Mucosa of stomach (tissue), 1 donor: ENCODE data around the gene EPHA8.

Experiments used
- H3K27me3 ChIP-seq: one replicate; pipeline ENCODE4 v1.7.0; 2013; ENCODE audit warnings: mild to moderate bottlenecking, low read length; ENCODE audit not compliant: control insufficient read depth, insufficient read depth
- H3K36me3 ChIP-seq: one replicate; pipeline ENCODE4 v1.7.0; 2013; ENCODE audit warnings: low read length; ENCODE audit not compliant: control insufficient read depth, insufficient read depth
- H3K4me1 ChIP-seq: one replicate; pipeline ENCODE4 v1.7.0; 2013; ENCODE audit warnings: mild to moderate bottlenecking, low read length; ENCODE audit not compliant: control insufficient read depth, insufficient read depth
- H3K4me3 ChIP-seq: one replicate; pipeline ENCODE4 v1.7.0; 2013; ENCODE audit warnings: low read length
- H3K9ac ChIP-seq: one replicate; pipeline ENCODE4 v1.7.0; 2013; ENCODE audit warnings: mild to moderate bottlenecking, low read length, moderate library complexity
- H3K9me3 ChIP-seq: one replicate; pipeline ENCODE4 v1.7.0; 2013; ENCODE audit warnings: mild to moderate bottlenecking, low read length, moderate library complexity; ENCODE audit not compliant: control insufficient read depth
- donor health status: Pancreatic carcinoma.

EPHA8 gene

DNA sequence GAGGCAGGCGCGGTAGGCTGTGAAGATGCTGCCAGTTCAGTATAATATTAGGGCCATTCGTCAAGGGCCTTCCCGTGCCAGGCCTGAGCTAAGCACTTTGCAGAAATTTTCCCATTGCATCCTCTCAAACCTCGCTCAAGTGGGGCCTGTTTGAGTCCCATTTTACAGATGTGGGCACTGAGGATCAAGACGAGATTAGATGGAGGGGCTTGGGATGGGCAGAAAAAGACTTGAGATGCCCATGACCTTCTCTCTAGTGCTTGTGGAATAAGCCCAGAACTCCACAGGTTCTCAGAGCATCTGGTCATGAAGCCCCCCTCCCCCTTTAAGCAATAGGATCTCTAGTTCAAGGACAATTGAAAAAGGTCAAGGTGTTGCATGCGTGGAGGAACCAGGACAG is 9.9 kb downstream of the EPHA8 start:
- H3K27me3 ChIP-seq, result peaks cover 14% of the 10 kb centered on the region

DNA sequence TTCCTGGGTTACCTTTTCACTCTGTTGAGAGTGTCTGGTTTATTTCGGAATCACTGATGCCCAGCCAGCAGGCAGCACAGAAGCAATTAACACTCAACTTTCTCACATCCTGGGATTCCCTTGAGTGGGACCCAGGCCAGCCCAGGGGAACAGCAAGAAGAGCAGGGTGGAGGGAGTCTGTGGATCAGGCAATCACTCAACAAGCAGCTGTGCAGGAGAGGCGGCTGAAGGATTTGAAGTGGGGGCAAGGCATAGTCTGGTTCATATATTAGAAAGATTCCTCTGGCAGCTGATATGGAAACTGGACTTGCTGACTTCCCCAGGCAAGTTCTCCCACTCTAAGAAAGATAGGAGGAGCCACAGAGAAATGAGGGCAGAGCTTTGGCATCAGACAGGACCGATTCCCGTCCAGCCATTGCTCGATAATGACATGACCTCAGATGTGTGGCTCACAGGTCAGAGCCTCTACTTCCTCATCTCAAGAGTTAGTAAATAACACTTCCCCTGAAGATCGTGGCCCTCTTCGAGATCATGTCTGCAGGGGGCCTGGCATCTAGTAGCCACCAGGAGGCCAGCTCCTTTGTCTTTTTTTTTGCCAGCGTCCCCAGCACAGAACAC is 12.4 kb downstream of the EPHA8 start:
- peaks cover 14% of the 10 kb centered on the region for H3K27me3 ChIP-seq
- H3K36me3 ChIP-seq, result no peaks in the 10 kb centered on the region
- no peak overlapping the region for H3K9ac ChIP-seq
- no peaks in the 10 kb centered on the region for H3K4me1 ChIP-seq
- no peaks in the 10 kb centered on the region for H3K9me3 ChIP-seq
- no peak overlapping the region for H3K4me3 ChIP-seq

More for the DNA sequence above, 9.9 kb downstream of the EPHA8 start:
- H3K4me1 ChIP-seq, result no peaks in the 10 kb centered on the region
- no peak overlapping the region for H3K4me3 ChIP-seq
- H3K9me3 ChIP-seq, result no peaks in the 10 kb centered on the region
- no peak overlapping the region for H3K9ac ChIP-seq
- no peaks in the 10 kb centered on the region for H3K36me3 ChIP-seq

DNA sequence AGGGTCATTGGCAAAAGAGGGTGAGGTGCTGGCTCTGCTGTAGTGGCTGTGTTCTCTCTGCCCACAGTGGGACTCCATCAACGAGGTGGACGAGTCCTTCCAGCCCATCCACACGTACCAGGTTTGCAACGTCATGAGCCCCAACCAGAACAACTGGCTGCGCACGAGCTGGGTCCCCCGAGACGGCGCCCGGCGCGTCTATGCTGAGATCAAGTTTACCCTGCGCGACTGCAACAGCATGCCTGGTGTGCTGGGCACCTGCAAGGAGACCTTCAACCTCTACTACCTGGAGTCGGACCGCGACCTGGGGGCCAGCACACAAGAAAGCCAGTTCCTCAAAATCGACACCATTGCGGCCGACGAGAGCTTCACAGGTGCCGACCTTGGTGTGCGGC is 12.9 kb downstream of the EPHA8 start:
- Histone ChIP-seq H3K9ac (no peak overlapping the region), H3K4me1 (no peaks in the 10 kb centered on the region), H3K36me3 (no peaks in the 10 kb centered on the region), H3K27me3 (peaks cover 14% of the 10 kb centered on the region), H3K9me3 (no peaks in the 10 kb centered on the region), H3K4me3 (no peak overlapping the region)

DNA sequence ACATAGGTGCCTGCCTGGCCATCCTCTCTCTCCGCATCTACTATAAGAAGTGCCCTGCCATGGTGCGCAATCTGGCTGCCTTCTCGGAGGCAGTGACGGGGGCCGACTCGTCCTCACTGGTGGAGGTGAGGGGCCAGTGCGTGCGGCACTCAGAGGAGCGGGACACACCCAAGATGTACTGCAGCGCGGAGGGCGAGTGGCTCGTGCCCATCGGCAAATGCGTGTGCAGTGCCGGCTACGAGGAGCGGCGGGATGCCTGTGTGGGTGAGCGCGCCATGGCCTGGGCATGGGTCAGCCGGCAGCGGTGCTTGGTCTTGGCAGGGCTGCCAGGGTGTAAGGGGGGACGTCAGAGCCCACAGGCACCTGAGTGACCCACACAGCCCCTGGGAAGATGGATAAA is 13.3 kb downstream of the EPHA8 start:
- H3K4me3 ChIP-seq, result no peak overlapping the region
- H3K4me1 ChIP-seq, result no peaks in the 10 kb centered on the region
- no peak overlapping the region for H3K9ac ChIP-seq
- no peaks in the 10 kb centered on the region for H3K9me3 ChIP-seq
- H3K36me3 ChIP-seq, result no peaks in the 10 kb centered on the region
- H3K27me3 ChIP-seq, result peaks cover 14% of the 10 kb centered on the region

DNA sequence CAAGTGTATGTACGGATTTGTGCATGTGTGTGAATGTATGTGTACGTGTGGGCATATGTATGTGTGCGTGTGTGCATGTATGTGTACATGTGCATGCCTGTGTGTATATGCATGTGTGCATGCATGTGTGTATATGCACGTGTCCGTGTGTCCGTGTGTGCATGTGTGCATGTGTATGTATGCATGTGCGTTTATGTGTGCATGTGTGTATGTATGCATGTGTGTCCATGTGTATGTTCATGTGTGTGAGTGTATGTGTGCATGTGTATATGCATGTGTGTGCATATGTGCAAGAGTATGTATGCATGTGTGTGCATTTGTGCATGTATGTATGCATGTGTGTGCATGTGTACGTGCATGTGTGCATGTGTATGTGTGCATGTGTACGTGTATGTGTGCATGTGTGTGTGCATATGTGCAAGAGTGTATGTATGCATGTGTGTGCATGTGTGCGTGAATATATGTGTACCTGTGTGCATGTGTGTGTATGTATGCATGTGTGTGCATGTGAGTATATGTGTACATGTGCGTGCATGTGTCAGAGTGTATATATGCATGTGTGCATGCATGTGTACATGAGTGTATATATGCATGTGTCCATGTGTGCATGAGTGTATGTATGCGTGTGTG is 15.6 kb downstream of the EPHA8 start:
- no peaks in the 10 kb centered on the region for H3K27me3 ChIP-seq

DNA sequence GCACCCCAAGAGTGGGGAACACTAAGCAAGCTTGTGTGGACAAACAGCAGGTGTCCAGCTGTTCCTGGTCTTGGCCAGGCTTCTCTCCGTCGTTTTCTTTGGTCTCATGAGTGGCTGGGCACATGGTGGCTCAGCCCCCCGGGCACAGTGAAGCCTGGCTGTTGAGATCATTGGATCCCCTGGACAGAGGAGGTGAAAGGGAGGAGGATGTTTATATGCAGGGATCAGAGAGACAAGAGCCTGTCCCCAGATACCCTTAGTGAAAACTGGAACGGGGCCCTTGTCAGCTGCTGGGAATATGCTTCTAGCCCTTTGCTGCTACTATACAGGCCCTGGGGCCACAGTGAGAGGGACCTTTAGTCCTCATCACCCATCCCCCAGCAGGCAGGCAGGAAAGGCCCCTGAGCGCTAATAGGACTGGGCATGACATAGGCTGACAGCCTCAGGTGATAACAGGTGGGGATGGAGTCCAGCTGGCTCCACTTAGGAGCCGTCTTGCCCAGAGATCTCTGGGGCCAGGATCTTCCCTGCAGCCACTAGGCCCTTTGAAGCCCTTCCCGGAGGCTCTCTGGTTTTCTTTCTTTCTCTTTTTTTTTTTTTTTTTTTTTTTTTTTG is 16.4 kb downstream of the EPHA8 start:
- Histone ChIP-seq H3K4me1 (no peaks in the 10 kb centered on the region), H3K36me3 (no peaks in the 10 kb centered on the region), H3K4me3 (no peak overlapping the region), H3K9me3 (no peaks in the 10 kb centered on the region), H3K27me3 (no peaks in the 10 kb centered on the region), H3K9ac (no peak overlapping the region)

More for the DNA sequence above, 15.6 kb downstream of the EPHA8 start:
- Histone ChIP-seq H3K4me3 (no peak overlapping the region), H3K36me3 (no peaks in the 10 kb centered on the region), H3K4me1 (no peaks in the 10 kb centered on the region), H3K9ac (no peak overlapping the region), H3K9me3 (no peaks in the 10 kb centered on the region)

DNA sequence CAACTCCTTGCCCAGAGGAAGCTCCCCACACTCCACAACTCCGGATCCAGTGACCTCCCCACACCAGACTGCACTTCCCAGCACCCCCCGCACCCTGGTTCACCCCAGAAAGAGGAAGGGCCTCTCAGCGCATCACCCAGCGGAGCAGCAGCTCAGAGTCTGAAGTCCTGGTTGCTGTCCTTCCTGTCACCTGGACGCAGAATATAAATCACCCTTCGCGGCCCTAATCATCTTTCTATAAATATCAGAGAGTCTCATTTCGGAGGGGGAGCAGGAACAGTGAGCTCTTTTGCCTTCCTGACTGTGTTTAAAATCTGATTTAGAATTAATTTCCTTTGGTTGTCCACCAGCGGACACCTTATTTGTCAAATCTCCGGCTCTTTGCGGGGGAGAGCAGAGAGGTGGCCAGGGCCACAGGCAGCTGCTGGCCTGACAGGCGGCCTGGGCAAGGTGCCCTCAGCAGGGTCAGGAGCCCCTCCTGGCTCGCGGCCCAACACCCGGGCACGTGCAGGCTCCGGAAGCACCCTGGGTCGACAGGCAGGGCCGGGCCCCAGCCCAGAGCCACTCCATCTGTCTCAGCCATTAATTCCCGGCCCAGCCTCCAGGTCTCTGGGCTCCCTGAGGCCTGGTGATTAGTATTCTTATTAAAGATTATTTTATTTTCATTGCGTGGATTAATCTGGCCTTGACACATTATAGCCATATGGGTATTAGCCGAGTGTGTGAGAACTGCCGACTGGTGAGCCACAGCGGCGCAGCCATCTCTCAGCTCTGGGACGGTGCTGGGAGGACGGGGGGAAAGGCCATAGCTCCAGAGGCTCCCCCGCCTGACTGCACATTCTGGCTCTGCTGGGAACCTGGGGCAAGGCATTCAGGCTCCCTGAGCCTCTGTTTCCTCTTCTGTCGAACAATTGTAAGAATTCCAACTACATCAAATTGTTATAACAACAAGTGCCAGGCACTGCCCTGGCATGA is 19.7 kb downstream of the EPHA8 start:
- Histone ChIP-seq H3K36me3 (no peaks in the 10 kb centered on the region), H3K4me3 (no peak overlapping the region), H3K4me1 (no peaks in the 10 kb centered on the region), H3K27me3 (no peaks in the 10 kb centered on the region), H3K9ac (no peak overlapping the region), H3K9me3 (no peaks in the 10 kb centered on the region)

DNA sequence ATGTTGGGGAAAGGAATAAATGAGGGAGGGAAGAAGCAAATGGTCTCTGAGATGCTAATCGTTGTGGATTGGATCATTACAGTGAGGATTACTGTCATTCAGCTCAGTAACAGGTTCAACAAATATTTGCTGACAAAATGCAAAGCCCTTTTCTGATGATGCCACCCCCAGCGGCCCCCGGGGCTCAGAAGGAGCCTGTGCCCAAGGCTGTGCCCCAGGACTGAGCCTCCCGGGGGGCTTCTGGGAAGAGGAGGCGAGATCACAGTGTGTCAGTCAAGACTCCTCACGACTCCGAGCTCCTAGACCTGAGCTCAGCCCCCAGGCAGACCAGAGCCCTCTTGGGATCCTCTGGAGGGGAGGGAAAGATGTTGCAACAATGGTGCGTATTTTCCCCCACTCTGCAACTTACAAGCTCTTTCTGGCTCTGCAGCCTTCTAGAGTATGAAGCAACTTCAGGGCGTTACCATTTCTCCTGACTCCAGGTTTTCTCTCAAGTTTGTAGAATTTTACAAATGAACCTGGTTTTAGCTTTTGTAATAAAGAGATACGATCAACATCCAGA is 20.8 kb downstream of the EPHA8 start:
- Histone ChIP-seq H3K9ac (no peak overlapping the region), H3K36me3 (no peaks in the 10 kb centered on the region), H3K4me1 (no peaks in the 10 kb centered on the region), H3K4me3 (no peak overlapping the region), H3K27me3 (no peaks in the 10 kb centered on the region), H3K9me3 (no peaks in the 10 kb centered on the region)

DNA sequence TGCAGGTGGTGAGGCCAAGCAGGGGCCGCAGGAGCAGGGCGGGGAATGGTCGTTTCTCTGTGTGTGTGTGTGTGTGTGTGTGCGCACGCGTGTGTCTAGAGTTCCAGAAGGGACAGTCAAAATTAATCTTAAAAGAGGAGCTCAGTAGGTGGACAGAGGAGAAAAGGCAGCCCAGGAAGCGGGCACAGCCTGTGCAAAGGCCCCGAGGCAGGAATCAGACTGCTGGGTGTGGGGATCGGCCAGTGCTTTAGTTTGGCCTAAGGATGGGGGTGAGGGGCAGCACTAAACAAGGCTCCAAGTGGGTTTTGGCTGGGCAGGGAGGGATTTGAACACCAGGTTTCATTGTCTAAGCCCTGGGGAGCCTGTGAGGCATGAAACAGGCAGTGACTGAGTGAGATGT is 21.7 kb downstream of the EPHA8 start:
- Histone ChIP-seq H3K9me3 (no peaks in the 10 kb centered on the region), H3K4me1 (no peaks in the 10 kb centered on the region), H3K9ac (no peak overlapping the region), H3K27me3 (no peaks in the 10 kb centered on the region), H3K36me3 (no peaks in the 10 kb centered on the region), H3K4me3 (no peak overlapping the region)

DNA sequence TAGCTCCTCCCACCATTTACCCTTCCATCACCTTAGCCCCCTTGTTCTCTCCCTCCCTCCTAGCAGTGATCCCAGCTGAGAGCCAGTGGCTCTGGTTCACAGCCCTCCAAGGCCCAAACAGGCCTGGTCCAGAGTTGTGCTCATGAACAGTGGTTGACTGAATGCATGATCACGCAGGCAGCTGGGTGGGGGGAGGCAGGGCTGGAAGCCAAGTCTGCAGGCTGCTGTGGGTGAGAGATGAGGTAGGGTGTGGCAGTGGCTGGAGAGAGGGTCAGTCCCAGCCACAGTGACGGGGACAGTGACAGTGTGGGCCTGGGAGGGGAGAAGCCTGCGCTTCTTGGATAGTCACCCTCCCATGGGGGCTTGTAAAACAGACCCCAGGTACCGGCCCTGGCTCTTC is 22.2 kb downstream of the EPHA8 start:
- no peak overlapping the region for H3K9ac ChIP-seq
- no peaks in the 10 kb centered on the region for H3K9me3 ChIP-seq
- H3K27me3 ChIP-seq, result no peaks in the 10 kb centered on the region
- no peaks in the 10 kb centered on the region for H3K4me1 ChIP-seq
- H3K36me3 ChIP-seq, result no peaks in the 10 kb centered on the region
- H3K4me3 ChIP-seq, result no peak overlapping the region

DNA sequence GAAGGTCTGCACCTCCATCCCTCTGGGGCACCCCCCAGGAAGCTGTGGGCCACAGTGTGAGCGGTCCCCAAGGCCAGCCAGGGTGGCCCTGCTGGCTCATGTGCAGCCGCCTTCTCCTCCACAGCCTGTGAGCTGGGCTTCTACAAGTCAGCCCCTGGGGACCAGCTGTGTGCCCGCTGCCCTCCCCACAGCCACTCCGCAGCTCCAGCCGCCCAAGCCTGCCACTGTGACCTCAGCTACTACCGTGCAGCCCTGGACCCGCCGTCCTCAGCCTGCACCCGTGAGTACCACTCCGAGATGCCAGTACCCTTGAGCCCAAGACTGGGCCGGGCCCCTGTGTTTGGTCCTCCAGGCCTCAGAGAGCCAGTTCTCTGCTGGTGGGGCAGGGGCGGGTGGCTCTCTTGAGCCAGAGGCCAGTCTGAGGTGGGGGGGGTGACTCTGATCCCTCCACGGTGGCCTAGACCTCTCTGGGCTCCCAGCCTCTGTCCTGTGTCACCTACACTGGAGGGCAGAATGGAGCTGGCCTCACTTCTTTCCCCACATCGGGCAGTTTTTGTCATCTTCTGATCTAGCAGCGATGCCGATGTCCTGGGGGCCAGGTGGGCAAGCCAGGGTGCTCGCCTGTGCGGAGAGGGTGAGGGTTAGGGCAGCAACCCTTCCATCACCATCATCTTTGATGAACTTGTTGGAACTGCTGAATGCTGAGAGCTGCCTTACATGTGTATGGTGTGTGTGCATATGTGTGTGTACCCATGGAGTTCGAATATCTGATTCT is 23.3 kb downstream of the EPHA8 start:
- Histone ChIP-seq H3K27me3 (no peaks in the 10 kb centered on the region), H3K9ac (no peak overlapping the region), H3K9me3 (no peaks in the 10 kb centered on the region), H3K36me3 (no peaks in the 10 kb centered on the region), H3K4me1 (no peaks in the 10 kb centered on the region), H3K4me3 (no peak overlapping the region)
